K562 (cell line): Measurements from ENCODE around the gene ACTR1B. TPM values are rescaled to one million over a fixed set of nuclear protein-coding genes. Genes with fewer than 3 reads are reported as not detected.

Experiments used
- AFF4 ChIP-seq: sonication (generic); formaldehyde crosslinking; IDR thresholded peaks from 2 replicates; pipeline ENCODE4 v1.8.0; 2023; ENCODE audit warnings: mild to moderate bottlenecking, missing genetic modification reagents
- ARID3B ChIP-seq: fragments of 250-450 bp; sonication (Bioruptor Pico); IDR thresholded peaks from 2 replicates; pipeline ENCODE4 v1.4.0; 2020; ENCODE audit warnings: borderline replicate concordance
- CBX2 ChIP-seq: fragments of 200-600 bp; sonication (generic); IDR thresholded peaks from one replicate; pipeline ENCODE4 v1.6.1; 2012; ENCODE audit warnings: mild to moderate bottlenecking, low read length, inconsistent platforms; ENCODE audit not compliant: insufficient read depth, poor library complexity, severe bottlenecking
- FOXP1 ChIP-seq: sonication (generic); formaldehyde crosslinking; IDR thresholded peaks from 2 replicates; pipeline ENCODE4 v1.8.0; 2022; ENCODE audit warnings: mild to moderate bottlenecking, missing genetic modification reagents
- HOXB6 ChIP-seq: fragments of 250-450 bp; sonication (Bioruptor Pico); IDR thresholded peaks from 2 replicates; pipeline ENCODE4 v1.5.1; 2022; ENCODE audit warnings: mild to moderate bottlenecking, borderline replicate concordance
- IRF2 ChIP-seq: sonication (generic); formaldehyde crosslinking; IDR thresholded peaks from 2 replicates; pipeline ENCODE4 v1.8.1; 2022; ENCODE audit warnings: mild to moderate bottlenecking, missing genetic modification reagents
- KDM1A ChIP-seq, 2 experiments: fragments of 450-650 bp; IDR thresholded peaks; 2 replicates each; pipeline ENCODE4 v1.6.1; 2016; ENCODE audit warnings: mild to moderate bottlenecking in 2 of 2
- MAX ChIP-seq: sonication (generic); formaldehyde crosslinking; IDR thresholded peaks from 2 replicates; pipeline ENCODE4 v1.9.0; 2022; ENCODE audit warnings: mild to moderate bottlenecking, missing genetic modification reagents
- MTA1 ChIP-seq: fragments of 450-650 bp; IDR thresholded peaks from 2 replicates; pipeline ENCODE4 v1.6.1; 2017; ENCODE audit warnings: borderline replicate concordance
- MTA3 ChIP-seq: fragments of 450-650 bp; formaldehyde crosslinking; IDR thresholded peaks from 2 replicates; pipeline ENCODE4 v1.6.1; 2017; ENCODE audit warnings: mild to moderate bottlenecking, borderline replicate concordance
- NEUROD1 ChIP-seq: fragments of 150-350 bp; IDR thresholded peaks from 2 replicates; pipeline ENCODE4 v1.6.1; 2014; ENCODE audit warnings: borderline replicate concordance, low read length, low read depth; ENCODE audit not compliant: partially characterized antibody
- NRF1 ChIP-seq, 2 experiments: fragments of 450-650 bp; IDR thresholded peaks in 1 of 2; conservative IDR thresholded peaks in 1 of 2; 2 replicates each; pipeline ENCODE4 v1.6.1; 2014; ENCODE audit warnings: mild to moderate bottlenecking in 2 of 2
- SMAD3 ChIP-seq: fragments of 450-650 bp; formaldehyde crosslinking; conservative IDR thresholded peaks from 2 replicates; pipeline ENCODE4 v1.4.0; 2020; ENCODE audit warnings: mild to moderate bottlenecking
- SNAPC5 ChIP-seq: fragments of 250-450 bp; sonication (Bioruptor Pico); IDR thresholded peaks from 2 replicates; pipeline ENCODE4 v1.8.0; 2021; ENCODE audit warnings: moderate library complexity, mild to moderate bottlenecking, inconsistent platforms
- SREBF1 ChIP-seq: fragments of 150-350 bp; IDR thresholded peaks from 2 replicates; pipeline ENCODE4 v1.6.1; 2014; ENCODE audit warnings: antibody characterized with exemption, low read depth, low read length, borderline replicate concordance
- TAF15 ChIP-seq: fragments of 200-400 bp; formaldehyde crosslinking; IDR thresholded peaks from 2 replicates; pipeline ENCODE4 v1.6.1; 2017; ENCODE audit warnings: mild to moderate bottlenecking, low read depth, low read length, moderate library complexity
- THRA ChIP-seq: fragments of 450-650 bp; IDR thresholded peaks from 2 replicates; pipeline ENCODE4 v1.6.1; 2017; ENCODE audit warnings: mild to moderate bottlenecking, moderate library complexity
- THRAP3 ChIP-seq: fragments of 450-650 bp; IDR thresholded peaks from 2 replicates; pipeline ENCODE4 v1.6.1; 2016; ENCODE audit warnings: mild to moderate bottlenecking, inconsistent platforms, borderline replicate concordance
- U2AF2 ChIP-seq: fragments of 200-400 bp; formaldehyde crosslinking; optimal IDR thresholded peaks from 2 replicates; pipeline ENCODE3; 2017; ENCODE audit warnings: low read depth, mild to moderate bottlenecking, low read length
- YBX1 ChIP-seq: fragments of 450-650 bp; IDR thresholded peaks from 2 replicates; pipeline ENCODE4 v1.7.1; 2016; ENCODE audit warnings: mild to moderate bottlenecking
- ZNF57 ChIP-seq: fragments of 450-650 bp; formaldehyde crosslinking; IDR thresholded peaks from 2 replicates; pipeline ENCODE4 v1.4.0; 2020; ENCODE audit warnings: mild to moderate bottlenecking, moderate library complexity
- ZNF583 ChIP-seq: fragments of 250-450 bp; sonication (Bioruptor Pico); IDR thresholded peaks from 2 replicates; pipeline ENCODE4 v1.4.0; 2020
- polyA plus RNA-seq, 8 experiments: library from polyadenylated mRNA; depleted of rRNA in 4 of 8; stranded (reverse) in 5 of 8; unstranded in 3 of 8; fragments of >200 nt; fragmentation: Nextera tagmentation in 2 of 8; fragmentation: Illumina TruSeq in 1 of 8; extraction: Ambion mirVana in 2 of 8; extraction: Trizol in 1 of 8; gene quantifications; 2 replicates each; pipeline versions ENCODE4 v1.2.1 to v1.2.3, GENCODE V29; 2011 to 2014; ENCODE audit warnings: inconsistent platforms in 1 of 8, missing spikeins in 1 of 8
- total RNA-seq, 7 experiments: library from RNA; depleted of rRNA in 6 of 7; stranded (reverse); fragments of >200 nt in 6 of 7; fragmentation: Illumina TruSeq in 2 of 7; extraction: Trizol in 2 of 7; gene quantifications; 2 replicates each; pipeline versions ENCODE4 v1.2.1 to v1.2.3, GENCODE V29; 2011 to 2021; ENCODE audit warnings: low replicate concordance in 1 of 7

The ACTR1B gene
- total and polyA plus RNA-seq, 9 of the 15 experiments (the other 6 are each of a cell fraction or from before 2014, with no cell fraction given), result 0.49 to 42.3 (median 22.5) TPM

GRCh38 chr2:97662895-97663625, 784 bp downstream of the ACTR1B start (continued):
- no peak for TF ChIP-seq ZNF583 (CRISPR knock-in tag)
- TF ChIP-seq MTA1, result no peak
- no peak for TF ChIP-seq FOXP1 (CRISPR knock-in tag)
- TF ChIP-seq HOXB6, result no peak
- peak; percentile 13; the same call in 1 of the 2 replicates for TF ChIP-seq MTA3
- TF ChIP-seq THRA, result no peak
- TF ChIP-seq U2AF2, result no peak
- no peak for TF ChIP-seq CBX2
- TF ChIP-seq KDM1A (IDR thresholded peaks at IDR 0.05), result no peak
- 0 out of 2 replicates have a peak, but pooled peaks have one; percentile 47 for TF ChIP-seq AFF4 (CRISPR knock-in tag)
- TF ChIP-seq ARID3B (CRISPR knock-in tag), result no peak
- TF ChIP-seq MAX, result no peak; the same call in 1 of the 2 replicates
- no peak for TF ChIP-seq SMAD3 (CRISPR knock-in tag)
- TF ChIP-seq THRAP3, result no peak
- TF ChIP-seq SNAPC5 (CRISPR knock-in tag), result no peak
- TF ChIP-seq ZNF57 (CRISPR knock-in tag), result no peak
- no peak for TF ChIP-seq TAF15
- no peak for TF ChIP-seq IRF2
- TF ChIP-seq SREBF1, result no peak
- TF ChIP-seq YBX1, result no peak
- peak; percentile 41 for TF ChIP-seq NEUROD1
- peak in 1 of 2 experiments; percentile 26; a peak in 1 of 4 replicates for TF ChIP-seq NRF1 (conservative IDR thresholded peaks at IDR 0.05 in 1 of 2, IDR thresholded peaks at IDR 0.05 in 1 of 2)
